Measurements from ENCODE around the gene AKR7A2.

- TF ChIP-seq CTCF (IDR thresholded peaks at IDR 0.05), result no peak
- TF ChIP-seq POLR2AphosphoS5 (IDR thresholded peaks at IDR 0.05), result no peak
- TF ChIP-seq POLR2A (IDR thresholded peaks at IDR 0.05), result no peak
These were observed 13.5 kb upstream of the AKR7A2 start for GRCh38 chr1:19325368-19325957.
